Activated CD4-positive, alpha-beta memory T cell treated with anti-CD3 and anti-CD28 coated beads, Interleukin-2, amount 10 ng/mL, durations not matched to agents 7 days and 5 days (primary cell): ENCODE measurements around the gene TSC22D3. TPM values are rescaled to one million over a fixed set of nuclear protein-coding genes. Genes with fewer than 3 reads are reported as not detected.
"Not testable (repeated sequence)": the region's sequence is repeated elsewhere in the genome, so short reads cannot be mapped to it uniquely, and the experiment has no call there.

ENCODE experiments used
- CTCF ChIA-PET: fragments of 350-600 bp; sonication (Branson Sonifier 250); formaldehyde crosslinking; loops from one replicate; lab custom pipeline; 2021; ENCODE audit warnings: antibody characterized with exemption, inconsistent platforms; lab: Charles Lee
- POLR2A ChIA-PET: fragments of 350-600 bp; sonication (Branson Sonifier 250); formaldehyde crosslinking; loops from one replicate; lab custom pipeline; 2021; ENCODE audit warnings: antibody characterized with exemption; lab: Charles Lee
- DNase-seq: peaks from one replicate; pipeline ENCODE4 v3.0.0-alpha.2; 2020
- H3K27ac Mint-ChIP-seq: one replicate; pipeline ENCODE4 v1.8.0; 2021; ENCODE audit warnings: mild to moderate bottlenecking, mixed read lengths
- H3K27me3 Mint-ChIP-seq: one replicate; pipeline ENCODE4 v1.8.0; 2021; ENCODE audit warnings: mixed read lengths
- H3K36me3 Mint-ChIP-seq: one replicate; pipeline ENCODE4 v1.8.0; 2021; ENCODE audit warnings: low read depth, mixed read lengths
- H3K4me1 Mint-ChIP-seq: one replicate; pipeline ENCODE4 v1.8.0; 2021; ENCODE audit warnings: mixed read lengths
- H3K4me3 Mint-ChIP-seq: one replicate; pipeline ENCODE4 v1.8.0; 2021; ENCODE audit warnings: mild to moderate bottlenecking, mixed read lengths
- H3K9me3 Mint-ChIP-seq: one replicate; pipeline ENCODE4 v1.8.0; 2021; ENCODE audit warnings: mixed read lengths
- total RNA-seq, 2 experiments: library from RNA; stranded (reverse); gene quantifications; one replicate each; pipeline ENCODE4 v1.2.3, GENCODE V29; 2021

Gene TSC22D3
- total RNA-seq, 2 experiments from 2014 or later: 112 to 119 TPM

DNA sequence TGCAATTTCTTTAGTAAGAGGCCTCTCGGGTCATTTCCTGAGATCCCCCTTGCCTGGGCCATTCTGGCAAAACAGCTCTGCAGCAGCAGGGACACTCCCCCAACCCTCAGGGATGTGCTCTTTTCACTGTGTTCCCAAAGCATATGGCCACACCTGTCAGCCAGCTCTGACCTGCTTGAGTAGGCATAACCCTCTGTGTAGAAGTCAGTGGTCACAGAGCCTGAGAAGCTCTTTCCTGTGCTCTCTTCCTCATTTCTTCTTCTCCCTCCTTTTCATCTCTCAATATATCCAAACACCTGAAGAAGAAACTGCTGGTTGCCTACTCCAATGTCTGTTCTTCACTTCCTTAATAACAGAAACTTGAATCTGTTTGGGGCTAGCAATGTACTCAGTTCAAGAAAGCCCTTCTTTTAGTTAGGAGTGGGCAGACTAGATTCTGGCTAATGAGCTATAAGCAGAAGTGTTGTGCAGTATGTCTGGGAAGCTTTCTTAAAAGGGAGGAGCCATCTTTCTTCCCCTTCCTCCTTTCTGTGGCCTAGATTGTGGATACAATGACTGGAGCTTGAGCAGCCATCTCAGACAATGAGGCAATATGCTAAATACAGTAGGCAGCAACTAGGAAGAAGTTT, 74.0 kb downstream of the TSC22D3 start:
- DNase-seq: no peak
- POLR2A ChIA-PET: interaction anchor here (1.6 to 2.2 kb wide), 2 partner anchors 9 to 25 kb away, joined by 5 to 8 read pairs; no protein-coding TSS in a partner anchor
- no peak overlapping the region for H3K27ac Mint-ChIP-seq
- CTCF ChIA-PET: interaction anchor here (0.7 to 1.9 kb wide), 3 partner anchors 15 to 99 kb away, joined by 3 to 4 read pairs (median 3); no protein-coding TSS in a partner anchor
- no peaks in the 10 kb centered on the region for H3K9me3 Mint-ChIP-seq
- no peaks in the 10 kb centered on the region for H3K27me3 Mint-ChIP-seq
- H3K4me1 Mint-ChIP-seq: peaks cover 13% of the 10 kb centered on the region
- H3K4me3 Mint-ChIP-seq: no peak overlapping the region
- H3K36me3 Mint-ChIP-seq: no peaks in the 10 kb centered on the region

- no peak for DNase-seq
- POLR2A ChIA-PET: interaction anchor here (1.6 to 2.2 kb wide), 2 partner anchors 10 to 24 kb away, joined by 5 to 8 read pairs; no protein-coding TSS in a partner anchor
These were observed 74.8 kb downstream of the TSC22D3 start for GRCh38 chrX:107700790-107701189.

DNA sequence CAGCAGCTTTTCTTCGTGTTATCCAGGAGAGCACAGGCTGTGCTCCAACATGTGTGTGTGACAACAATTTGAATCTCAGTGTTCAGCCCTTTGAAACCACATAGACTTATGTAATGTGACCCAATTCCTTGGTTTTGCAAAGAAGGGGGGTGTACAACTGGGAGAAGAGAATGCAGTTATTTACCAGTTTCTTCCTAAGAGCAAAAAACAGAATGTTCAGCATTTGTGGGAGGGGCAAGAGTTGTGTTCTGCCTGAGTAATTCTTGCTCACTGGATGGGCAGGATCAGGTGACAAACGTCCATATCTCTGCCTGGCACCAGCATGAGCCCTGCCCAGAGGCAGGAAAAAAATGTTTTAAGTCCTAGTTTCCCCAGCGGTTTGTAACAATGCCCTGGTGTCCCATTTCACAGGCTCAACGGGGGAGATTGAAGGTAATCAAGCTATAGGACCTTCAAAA, 75.2 kb downstream of the TSC22D3 start:
- peaks cover under 1% of the 10 kb centered on the region for H3K27me3 Mint-ChIP-seq
- H3K4me1 Mint-ChIP-seq: peaks cover 13% of the 10 kb centered on the region
- ChIA-PET CTCF (no interaction called here), POLR2A (interaction anchor here (2.2 kb wide), 1 partner anchor 11 kb away, joined by 8 read pairs; no protein-coding TSS in a partner anchor)
- H3K4me3 Mint-ChIP-seq: no peak overlapping the region
- no peak for DNase-seq
- no peaks in the 10 kb centered on the region for H3K36me3 Mint-ChIP-seq
- H3K9me3 Mint-ChIP-seq: no peaks in the 10 kb centered on the region
- no peak overlapping the region for H3K27ac Mint-ChIP-seq

More at GRCh38 chrX:107700790-107701189, 74.8 kb downstream of the TSC22D3 start:
- Mint-ChIP-seq H3K4me1 (peaks cover 13% of the 10 kb centered on the region), H3K36me3 (no peaks in the 10 kb centered on the region), H3K9me3 (no peaks in the 10 kb centered on the region), H3K27ac (no peak overlapping the region), H3K27me3 (no peaks in the 10 kb centered on the region), H3K4me3 (no peak overlapping the region)
- CTCF ChIA-PET: interaction anchor here (0.7 kb wide), 1 partner anchor 100 kb away, joined by 3 read pairs; no protein-coding TSS in a partner anchor

- DNase-seq: no peak
- no peak overlapping the region for H3K4me3 Mint-ChIP-seq
- H3K36me3 Mint-ChIP-seq: no peaks in the 10 kb centered on the region
- ChIA-PET POLR2A (no interaction called here), CTCF (interaction anchor here (0.8 kb wide), 1 partner anchor 27 kb away, joined by 4 read pairs; no protein-coding TSS in a partner anchor)
- H3K27me3 Mint-ChIP-seq: peaks cover 2% of the 10 kb centered on the region
- no peak overlapping the region for H3K27ac Mint-ChIP-seq
- peaks cover 13% of the 10 kb centered on the region for H3K4me1 Mint-ChIP-seq
- no peaks in the 10 kb centered on the region for H3K9me3 Mint-ChIP-seq
These were observed 76.0 kb downstream of the TSC22D3 start for GRCh38 chrX:107699616-107700015.

- no peak for DNase-seq
- Mint-ChIP-seq H3K36me3 (no peaks in the 10 kb centered on the region), H3K4me1 (peaks cover 12% of the 10 kb centered on the region), H3K27ac (no peak overlapping the region), H3K4me3 (no peak overlapping the region), H3K9me3 (no peaks in the 10 kb centered on the region), H3K27me3 (peaks cover 2% of the 10 kb centered on the region)
- ChIA-PET POLR2A (no interaction called here), CTCF (interaction anchor here (1.3 kb wide), 1 partner anchor 18 kb away, joined by 5 read pairs; no protein-coding TSS in a partner anchor)
These were observed 84.6 kb downstream of the TSC22D3 start for GRCh38 chrX:107691024-107691448.

- Mint-ChIP-seq H3K27me3 (no peaks in the 10 kb centered on the region), H3K9me3 (no peaks in the 10 kb centered on the region), H3K36me3 (no peaks in the 10 kb centered on the region), H3K27ac (no peak overlapping the region), H3K4me1 (peaks cover 36% of the 10 kb centered on the region), H3K4me3 (no peak overlapping the region)
- ChIA-PET POLR2A (interaction anchor here (1.1 to 1.8 kb wide), 2 partner anchors 9 to 30 kb away, joined by 3 to 7 read pairs; no protein-coding TSS in a partner anchor), CTCF (interaction anchor here (1.1 to 1.2 kb wide), 2 partner anchors 11 to 15 kb away, joined by 3 to 4 read pairs; no protein-coding TSS in a partner anchor)
- DNase-seq: no peak
These were observed 88.1 kb downstream of the TSC22D3 start for GRCh38 chrX:107687445-107687844.

GRCh38 chrX:107686792-107687191, 88.8 kb downstream of the TSC22D3 start:
- POLR2A ChIA-PET: interaction anchor here (1.1 to 1.8 kb wide), 2 partner anchors 9 to 30 kb away, joined by 3 to 7 read pairs; no protein-coding TSS in a partner anchor
- H3K27ac Mint-ChIP-seq: no peak overlapping the region
- CTCF ChIA-PET: interaction anchor here (1.1 to 1.3 kb wide), 4 partner anchors 11 to 32 kb away, joined by 3 to 4 read pairs (median 3); no protein-coding TSS in a partner anchor
- H3K27me3 Mint-ChIP-seq: no peaks in the 10 kb centered on the region
- H3K4me3 Mint-ChIP-seq: no peak overlapping the region
- H3K9me3 Mint-ChIP-seq: no peaks in the 10 kb centered on the region
- no peak for DNase-seq
- no peaks in the 10 kb centered on the region for H3K36me3 Mint-ChIP-seq
- peaks cover 36% of the 10 kb centered on the region for H3K4me1 Mint-ChIP-seq

GRCh38 chrX:107686026-107686425, 89.6 kb downstream of the TSC22D3 start:
- no peaks in the 10 kb centered on the region for H3K36me3 Mint-ChIP-seq
- peaks cover 36% of the 10 kb centered on the region for H3K4me1 Mint-ChIP-seq
- CTCF ChIA-PET: interaction anchor here (1.1 to 1.3 kb wide), 2 partner anchors 13 to 33 kb away, joined by 3 read pairs; no protein-coding TSS in a partner anchor
- no peak overlapping the region for H3K4me3 Mint-ChIP-seq
- no peak overlapping the region for H3K27ac Mint-ChIP-seq
- H3K27me3 Mint-ChIP-seq: no peaks in the 10 kb centered on the region
- no peak for DNase-seq
- POLR2A ChIA-PET: interaction anchor here (1.8 kb wide), 1 partner anchor 8 kb away, joined by 7 read pairs; no protein-coding TSS in a partner anchor
- H3K9me3 Mint-ChIP-seq: no peaks in the 10 kb centered on the region

DNA sequence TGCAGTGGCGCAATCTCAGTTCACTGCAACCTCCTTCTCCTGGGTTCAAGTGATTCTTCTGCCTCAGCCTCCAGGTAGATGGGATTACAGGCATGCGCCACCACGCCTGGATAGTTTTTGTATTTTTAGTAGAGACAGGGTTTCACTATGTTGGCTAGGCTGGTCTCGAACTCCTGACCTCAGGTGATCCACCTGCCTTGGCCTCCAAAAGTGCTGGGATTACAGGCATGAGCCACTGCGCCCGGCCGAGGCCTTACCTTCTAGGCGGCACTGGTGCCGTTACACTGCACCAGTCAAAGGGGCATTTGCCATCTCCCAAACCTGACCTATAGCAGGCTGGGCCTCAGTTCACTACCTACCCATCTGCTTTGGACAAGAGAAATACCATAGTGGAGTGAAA, 90.0 kb downstream of the TSC22D3 start:
- not testable (repeated sequence) for H3K27ac Mint-ChIP-seq, H3K27me3 Mint-ChIP-seq, H3K4me3 Mint-ChIP-seq, H3K9me3 Mint-ChIP-seq, H3K36me3 Mint-ChIP-seq, DNase-seq
- ChIA-PET CTCF (interaction anchor here (0.8 to 1.4 kb wide), 3 partner anchors 12 to 13 kb away, joined by 3 to 4 read pairs (median 3); no protein-coding TSS in a partner anchor), POLR2A (interaction anchor here (1.2 to 1.3 kb wide), 2 partner anchors 12 to 31 kb away, joined by 5 to 9 read pairs; no protein-coding TSS in a partner anchor)
- H3K4me1 Mint-ChIP-seq: peaks cover 36% of the 10 kb centered on the region

- H3K27me3 Mint-ChIP-seq: no peaks in the 10 kb centered on the region
- peak; percentile 49 for DNase-seq
- CTCF ChIA-PET: interaction anchor here (0.8 to 1.4 kb wide), 4 partner anchors 11 to 91 kb away, joined by 3 to 4 read pairs (median 4); partner anchors contain the start of gene TSC22D3
- no peak overlapping the region for H3K4me3 Mint-ChIP-seq
- no peaks in the 10 kb centered on the region for H3K36me3 Mint-ChIP-seq
- H3K27ac Mint-ChIP-seq: no peak overlapping the region
- H3K4me1 Mint-ChIP-seq: peaks cover 42% of the 10 kb centered on the region
- POLR2A ChIA-PET: interaction anchor here (0.9 to 1.4 kb wide), 5 partner anchors 10 to 32 kb away, joined by 4 to 9 read pairs (median 5); no protein-coding TSS in a partner anchor
- no peaks in the 10 kb centered on the region for H3K9me3 Mint-ChIP-seq
These were observed 90.6 kb downstream of the TSC22D3 start for GRCh38 chrX:107684956-107685385.

DNA sequence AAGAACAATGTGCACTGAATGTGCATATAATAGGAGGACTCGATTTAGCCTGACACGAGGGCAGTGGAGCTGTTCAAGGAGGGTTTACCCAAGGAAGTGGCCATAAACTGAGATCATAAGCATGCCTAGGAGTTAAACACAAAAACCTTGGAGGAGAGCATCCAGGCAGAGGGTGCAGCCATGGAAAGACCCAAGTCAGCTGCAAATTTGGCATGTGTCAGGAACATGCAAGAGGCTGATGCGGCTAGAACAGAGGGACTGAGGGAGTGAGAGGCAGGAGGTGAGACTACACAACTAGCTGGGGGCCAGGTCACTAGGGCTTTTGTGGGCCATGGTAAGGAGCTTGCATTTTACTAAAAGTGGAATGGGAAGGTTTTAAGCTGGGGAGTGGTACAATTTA, 91.7 kb downstream of the TSC22D3 start:
- no peaks in the 10 kb centered on the region for H3K9me3 Mint-ChIP-seq
- ChIA-PET POLR2A (interaction anchor here (0.8 to 1.4 kb wide), 2 partner anchors 9 to 56 kb away, joined by 4 to 6 read pairs; partner anchors contain the start of gene PRPS1), CTCF (interaction anchor here (1.2 to 1.4 kb wide), 2 partner anchors 11 to 24 kb away, joined by 4 read pairs; no protein-coding TSS in a partner anchor)
- H3K36me3 Mint-ChIP-seq: no peaks in the 10 kb centered on the region
- no peaks in the 10 kb centered on the region for H3K27me3 Mint-ChIP-seq
- no peak overlapping the region for H3K4me3 Mint-ChIP-seq
- peak overlapping the region; percentile 58 for H3K27ac Mint-ChIP-seq
- peaks cover 51% of the 10 kb centered on the region for H3K4me1 Mint-ChIP-seq
- DNase-seq: no peak

GRCh38 chrX:107683124-107683895, 92.3 kb downstream of the TSC22D3 start:
- no peak overlapping the region for H3K27ac Mint-ChIP-seq

More at GRCh38 chrX:107683124-107683895, 92.3 kb downstream of the TSC22D3 start:
- H3K9me3 Mint-ChIP-seq: no peaks in the 10 kb centered on the region
- no peaks in the 10 kb centered on the region for H3K27me3 Mint-ChIP-seq
- no peak overlapping the region for H3K4me3 Mint-ChIP-seq
- peaks cover 58% of the 10 kb centered on the region for H3K4me1 Mint-ChIP-seq
- no peak for DNase-seq
- POLR2A ChIA-PET: interaction anchor here (0.8 kb wide), 1 partner anchor 55 kb away, joined by 4 read pairs; the partner anchor contains the start of gene PRPS1
- H3K36me3 Mint-ChIP-seq: no peaks in the 10 kb centered on the region
- CTCF ChIA-PET: no interaction called here
